HG02943 (cell line): Measurements from ENCODE around the gene INO80C.

ENCODE experiments used
- ATAC-seq: cut with Tn5 transposase; IDR thresholded peaks from one replicate; pipeline ENCODE4 v1.9.1; 2021; ENCODE audit warnings: mild to moderate bottlenecking, low read depth, moderate library complexity; ENCODE audit not compliant: unreplicated experiment

The INO80C gene

GRCh38 chr18:35497370-35498197, at the start of gene INO80C:
Gene INO80C (minus strand): TSS chr18:35497960. CDS start chr18:35497874, 86 bp downstream.
- peak; percentile 97 for ATAC-seq

- no peak for ATAC-seq
Measured at GRCh38 chr18:35547008-35547605, 49.3 kb upstream of the INO80C start.

GRCh38 chr18:35542356-35542755, 44.6 kb upstream of the INO80C start:
- ATAC-seq, result no peak

- no peak for ATAC-seq
Measured at GRCh38 chr18:35535297-35535696, 37.5 kb upstream of the INO80C start.

GRCh38 chr18:35533916-35534405, 36.2 kb upstream of the INO80C start:
- no peak for ATAC-seq

- no peak for ATAC-seq
Measured at GRCh38 chr18:35528749-35529274, 31.1 kb upstream of the INO80C start.

- no peak for ATAC-seq
Measured at GRCh38 chr18:35526495-35527059, 28.8 kb upstream of the INO80C start.

GRCh38 chr18:35525795-35526494, 28.2 kb upstream of the INO80C start:
- no peak for ATAC-seq

GRCh38 chr18:35524226-35524625, 26.5 kb upstream of the INO80C start:
- ATAC-seq, result no peak

- no peak for ATAC-seq
Measured at GRCh38 chr18:35522130-35522959, 24.6 kb upstream of the INO80C start.

GRCh38 chr18:35521133-35521532, 23.4 kb upstream of the INO80C start:
- ATAC-seq, result no peak

- no peak for ATAC-seq
Measured at GRCh38 chr18:35519148-35519899, 21.6 kb upstream of the INO80C start.

- ATAC-seq, result no peak
Measured at GRCh38 chr18:35517715-35518114, 20.0 kb upstream of the INO80C start.

GRCh38 chr18:35516789-35517188, 19.0 kb upstream of the INO80C start:
- no peak for ATAC-seq

GRCh38 chr18:35516351-35516750, 18.6 kb upstream of the INO80C start:
- no peak for ATAC-seq

GRCh38 chr18:35515460-35516130, 17.8 kb upstream of the INO80C start:
- no peak for ATAC-seq

GRCh38 chr18:35514752-35515459, 17.1 kb upstream of the INO80C start:
- ATAC-seq, result no peak

- no peak for ATAC-seq
Measured at GRCh38 chr18:35514283-35514682, 16.5 kb upstream of the INO80C start.
